GM12873 (cell line): ENCODE measurements around the gene DUSP10.
A peak's percentile ranks its signal among the peaks of the same experiment; 100 is the strongest.

Source experiments
- TF ChIP-seq, protein P1 (sequence below): IDR thresholded peaks from 2 replicates; pipeline ENCODE4 v1.5.1; 2012; ENCODE audit warnings: low read depth, mild to moderate bottlenecking, moderate library complexity, low read length, control low read depth; ENCODE audit not compliant: insufficient read depth; ENCODE audit errors: missing control alignments

DUSP10 gene

DNA sequence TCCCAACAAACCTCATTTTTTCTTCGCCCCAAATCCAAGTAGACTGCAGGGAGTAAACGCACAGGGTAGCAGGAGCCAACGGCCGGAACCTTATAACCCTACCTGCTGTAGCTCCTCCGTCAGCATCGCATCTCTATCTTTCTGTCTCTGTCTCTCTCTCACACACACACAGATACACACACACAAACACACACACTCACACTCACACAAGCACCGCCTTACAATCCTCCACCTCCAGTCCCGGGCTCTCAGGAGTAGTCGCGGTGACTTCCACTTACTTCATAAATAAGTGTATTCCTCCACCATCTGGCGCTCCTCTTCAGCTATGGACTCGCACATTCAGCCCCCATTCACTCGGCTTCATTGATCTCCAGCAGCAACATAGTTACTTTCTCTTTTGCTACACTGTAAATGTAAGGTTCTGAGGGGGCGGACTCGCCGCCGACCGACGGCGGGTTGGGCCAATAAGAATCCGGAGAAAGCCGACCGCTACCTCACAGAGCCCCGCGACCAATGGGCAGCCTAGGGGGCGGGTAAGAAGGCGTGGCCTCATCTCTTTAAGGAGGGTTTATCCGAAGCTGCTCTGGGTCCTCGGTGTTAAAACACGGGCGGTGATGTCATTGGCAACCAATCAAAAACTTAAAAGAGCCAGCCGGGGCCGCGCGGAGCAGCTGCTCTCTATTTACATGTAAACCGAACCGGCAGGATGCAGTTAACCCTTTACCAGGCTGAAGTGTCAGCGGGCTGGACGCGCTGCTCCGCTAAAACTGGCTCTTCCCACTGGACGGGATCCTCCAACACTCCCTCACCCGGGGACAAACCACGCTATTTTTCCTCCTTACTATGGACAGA lies at the start of gene DUSP10:
Gene DUSP10, minus strand, starts transcription at position 387 of the 852 bp plus-strand sequence. CDS start 2,345 bp downstream, outside the sequence.
- TF ChIP-seq, protein P1, sequence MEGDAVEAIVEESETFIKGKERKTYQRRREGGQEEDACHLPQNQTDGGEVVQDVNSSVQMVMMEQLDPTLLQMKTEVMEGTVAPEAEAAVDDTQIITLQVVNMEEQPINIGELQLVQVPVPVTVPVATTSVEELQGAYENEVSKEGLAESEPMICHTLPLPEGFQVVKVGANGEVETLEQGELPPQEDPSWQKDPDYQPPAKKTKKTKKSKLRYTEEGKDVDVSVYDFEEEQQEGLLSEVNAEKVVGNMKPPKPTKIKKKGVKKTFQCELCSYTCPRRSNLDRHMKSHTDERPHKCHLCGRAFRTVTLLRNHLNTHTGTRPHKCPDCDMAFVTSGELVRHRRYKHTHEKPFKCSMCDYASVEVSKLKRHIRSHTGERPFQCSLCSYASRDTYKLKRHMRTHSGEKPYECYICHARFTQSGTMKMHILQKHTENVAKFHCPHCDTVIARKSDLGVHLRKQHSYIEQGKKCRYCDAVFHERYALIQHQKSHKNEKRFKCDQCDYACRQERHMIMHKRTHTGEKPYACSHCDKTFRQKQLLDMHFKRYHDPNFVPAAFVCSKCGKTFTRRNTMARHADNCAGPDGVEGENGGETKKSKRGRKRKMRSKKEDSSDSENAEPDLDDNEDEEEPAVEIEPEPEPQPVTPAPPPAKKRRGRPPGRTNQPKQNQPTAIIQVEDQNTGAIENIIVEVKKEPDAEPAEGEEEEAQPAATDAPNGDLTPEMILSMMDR, result peak; percentile 12

DNA sequence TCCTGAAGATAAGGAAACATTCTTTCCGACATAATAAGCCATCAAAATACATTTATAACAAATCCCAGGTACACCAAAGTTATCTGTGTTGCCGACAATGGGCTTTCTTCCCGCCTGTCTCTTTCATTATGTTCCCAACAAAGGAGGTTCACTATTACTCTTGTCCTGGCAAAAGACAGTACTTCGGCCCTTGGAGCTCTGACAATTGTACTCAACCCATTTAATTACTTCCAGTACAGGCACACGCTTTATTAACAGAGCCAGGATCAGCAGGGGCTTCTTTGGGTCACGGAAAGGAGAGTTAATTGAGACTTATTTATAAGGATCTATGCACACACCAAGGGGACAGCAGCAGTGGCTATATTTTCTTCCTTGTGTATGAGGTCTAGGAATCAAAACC lies 46.6 kb upstream of the DUSP10 start:
- TF ChIP-seq, protein P1, result no peak

DNA sequence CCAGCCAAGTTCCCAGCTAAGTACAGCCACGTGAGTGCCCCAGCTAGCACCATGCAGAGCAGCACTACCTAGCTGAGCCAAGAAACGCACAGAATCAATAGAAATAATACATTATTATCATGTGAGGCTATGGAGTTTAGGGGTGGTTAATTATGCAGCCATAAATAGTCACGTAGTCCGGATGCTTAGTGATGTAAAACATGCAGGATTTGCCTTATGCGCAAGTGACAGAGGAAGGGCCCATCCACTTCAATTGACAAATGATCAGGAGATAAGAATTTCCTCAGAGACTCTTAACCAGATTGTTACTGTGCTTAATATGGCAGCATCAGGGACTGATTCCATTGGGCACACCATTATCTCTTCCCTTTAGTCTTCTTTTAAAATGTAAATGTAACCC lies 44.8 kb upstream of the DUSP10 start:
- TF ChIP-seq, protein P1, result no peak

DNA sequence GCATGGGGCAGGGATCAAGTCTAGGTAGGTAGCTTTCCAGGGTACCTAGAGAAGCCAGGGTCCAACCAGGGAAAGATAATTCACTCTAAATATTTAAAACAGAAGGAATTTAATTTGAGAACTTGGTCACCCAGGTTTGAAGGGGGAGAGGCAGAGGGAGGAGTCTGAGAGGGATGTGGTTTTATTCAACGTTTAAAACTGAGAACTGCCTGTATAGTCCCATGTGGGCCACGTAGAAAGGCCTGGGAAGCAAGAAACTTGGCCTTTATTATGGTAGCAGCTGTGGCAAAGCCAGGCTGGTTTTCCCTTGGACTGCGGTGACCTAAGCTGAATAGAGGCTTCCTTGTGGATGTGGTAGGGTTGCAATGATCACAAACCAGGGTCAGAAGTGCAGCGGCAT lies 42.0 kb upstream of the DUSP10 start:
- TF ChIP-seq, protein P1, result no peak

DNA sequence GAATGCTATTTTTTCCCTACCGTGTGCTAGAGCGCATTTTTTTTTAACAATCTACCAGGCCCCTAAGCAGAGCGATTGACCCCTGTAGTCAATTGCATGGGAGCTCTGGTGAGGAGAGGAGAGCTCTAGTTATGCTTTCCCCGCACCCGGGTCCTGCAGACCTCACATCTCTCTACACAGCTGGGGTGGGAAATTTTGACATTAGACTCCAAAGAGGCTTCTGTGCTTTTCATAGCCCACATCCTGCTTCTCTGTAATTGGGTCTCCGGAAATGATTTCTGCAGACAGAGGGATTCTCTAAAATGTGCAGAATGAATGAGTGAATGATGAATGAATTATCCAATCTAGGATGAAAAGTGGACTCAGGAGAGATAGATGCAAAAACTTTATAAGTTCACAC lies 41.5 kb upstream of the DUSP10 start:
- TF ChIP-seq, protein P1, result no peak

DNA sequence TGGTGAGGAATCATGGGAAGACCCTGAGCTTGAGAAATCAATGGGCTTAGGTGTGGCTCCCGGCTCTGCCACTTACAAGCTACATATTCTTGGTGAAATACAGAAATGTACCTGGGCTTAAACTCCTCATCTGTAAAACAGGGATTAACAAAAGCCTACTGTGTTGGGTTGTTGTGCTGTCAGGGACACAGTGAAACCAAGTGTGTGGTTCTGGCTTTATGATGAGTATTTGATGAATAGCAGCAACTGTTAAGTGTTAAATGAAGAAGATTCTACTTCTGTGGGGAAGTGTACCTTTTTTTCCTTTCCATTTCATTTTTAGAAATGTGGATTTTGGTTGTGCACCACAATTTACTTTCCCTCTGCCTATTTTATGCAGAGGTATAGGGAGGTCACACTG lies 41.1 kb upstream of the DUSP10 start:
- TF ChIP-seq, protein P1, result no peak

DNA sequence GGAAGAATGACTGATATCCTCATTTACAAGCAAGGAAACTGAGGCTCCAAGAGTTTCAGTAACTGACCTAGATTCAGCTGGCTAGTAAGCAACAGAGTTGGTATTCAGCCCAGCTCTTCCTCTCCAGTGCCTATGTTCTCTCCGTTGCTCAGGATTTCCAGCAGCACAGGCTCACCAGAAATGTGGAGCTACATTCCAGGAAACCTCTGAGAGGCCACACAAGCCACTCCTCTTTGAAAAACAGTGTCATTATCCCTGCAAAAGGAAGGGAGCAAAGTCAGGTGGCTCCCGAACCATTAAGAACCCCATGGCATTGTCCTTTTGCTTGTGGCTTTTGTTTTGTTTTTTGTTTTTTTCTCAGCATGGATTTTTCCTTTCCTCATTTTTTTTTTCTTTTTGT lies 40.6 kb upstream of the DUSP10 start:
- TF ChIP-seq, protein P1, result no peak
